Stimulated activated CD4-positive, alpha-beta T cell treated with anti-CD3 and anti-CD28 coated beads, TNF-alpha, amount 100 ng/mL, for 1 hour (primary cell): Measurements from ENCODE around the gene DPEP1.
"Not testable (repeated sequence)": the region's sequence is repeated elsewhere in the genome, so short reads cannot be mapped to it uniquely, and the experiment has no call there.

Source experiments
- DNase-seq, 3 donors: peaks; one replicate each; pipeline ENCODE4 v3.0.0-alpha.2; 2020; ENCODE audit warnings: low read depth in 3 of 3, low spot score in 1 of 3

DPEP1 gene

DNA sequence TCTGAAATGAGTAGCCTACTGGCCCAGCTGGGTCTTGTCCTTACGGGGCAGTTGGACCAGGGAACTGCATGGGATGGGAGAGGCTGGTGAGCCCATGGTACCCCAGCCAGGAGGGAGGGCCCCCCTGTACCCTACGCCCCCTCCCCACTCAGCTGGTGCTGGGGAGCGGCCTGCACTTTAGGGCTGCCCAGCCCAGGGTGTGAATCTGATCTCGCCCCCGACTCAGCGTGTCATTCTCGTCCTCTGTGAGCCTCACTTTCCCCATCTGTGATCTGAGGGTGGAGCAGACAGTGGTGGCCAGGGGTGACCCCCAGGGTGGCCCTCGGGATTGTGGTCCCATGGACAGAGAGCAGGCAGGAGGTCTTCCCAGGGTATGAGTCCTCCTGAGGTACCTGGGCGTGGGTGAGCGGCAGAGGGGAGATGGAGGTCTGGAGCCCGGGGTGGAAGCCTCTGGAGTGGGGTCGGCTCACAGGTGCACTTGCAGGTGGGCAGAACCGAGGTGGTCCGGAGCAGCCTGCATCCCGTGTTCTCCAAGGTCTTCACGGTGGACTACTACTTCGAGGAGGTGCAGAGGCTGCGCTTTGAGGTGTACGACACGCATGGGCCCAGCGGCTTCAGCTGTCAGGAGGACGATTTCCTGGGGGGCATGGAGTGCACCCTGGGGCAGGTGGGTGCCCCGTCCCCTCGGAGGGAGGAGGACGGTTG lies 36.2 kb upstream of the DPEP1 start:
- DNase-seq = no peak

DNA sequence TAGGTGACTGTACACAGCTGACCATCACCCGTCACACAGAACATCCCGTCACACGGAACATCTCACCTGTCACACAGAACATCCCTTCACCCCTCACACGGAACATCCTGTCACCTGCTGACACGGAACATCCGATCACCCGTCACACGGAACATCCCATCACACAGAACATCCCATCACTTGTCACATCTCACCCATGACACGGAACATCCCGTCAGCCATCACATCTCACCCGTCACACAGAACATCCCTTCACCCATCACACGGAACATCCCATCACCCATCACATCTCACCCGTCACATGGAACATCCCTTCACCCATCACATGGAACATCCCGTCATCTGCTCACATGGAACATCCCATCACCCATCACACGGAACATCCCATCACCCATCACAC lies 34.1 kb upstream of the DPEP1 start:
- DNase-seq = no peak

DNA sequence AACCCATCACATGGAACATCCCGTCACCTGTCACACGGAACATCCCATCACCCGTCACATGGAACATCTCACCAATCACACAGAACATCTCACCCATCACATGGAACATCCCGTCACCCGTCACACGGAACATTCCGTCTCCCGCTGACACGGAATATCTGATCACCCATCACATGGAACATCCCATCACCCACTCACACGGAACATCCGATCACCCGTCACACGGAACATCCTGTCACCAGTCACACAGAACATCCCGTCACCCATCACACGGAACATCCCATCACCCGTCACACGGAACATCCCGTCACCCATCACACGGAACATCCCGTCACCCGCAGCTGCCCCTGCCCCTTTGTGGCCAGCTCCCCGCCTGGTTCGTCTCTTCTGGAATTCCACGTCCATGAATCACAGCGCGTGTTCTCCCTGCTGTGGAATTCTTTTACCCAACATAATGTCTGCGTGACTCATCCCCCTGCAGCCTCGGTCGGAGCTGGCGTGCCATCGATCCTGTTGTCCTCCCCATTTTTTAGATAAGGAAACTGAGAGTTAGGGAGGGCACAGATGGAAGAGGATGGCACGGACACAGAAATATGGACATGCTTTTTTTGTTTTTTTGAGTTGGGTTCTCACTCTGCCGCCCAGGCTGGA lies 32.3 kb upstream of the DPEP1 start:
- DNase-seq = no peak

DNA sequence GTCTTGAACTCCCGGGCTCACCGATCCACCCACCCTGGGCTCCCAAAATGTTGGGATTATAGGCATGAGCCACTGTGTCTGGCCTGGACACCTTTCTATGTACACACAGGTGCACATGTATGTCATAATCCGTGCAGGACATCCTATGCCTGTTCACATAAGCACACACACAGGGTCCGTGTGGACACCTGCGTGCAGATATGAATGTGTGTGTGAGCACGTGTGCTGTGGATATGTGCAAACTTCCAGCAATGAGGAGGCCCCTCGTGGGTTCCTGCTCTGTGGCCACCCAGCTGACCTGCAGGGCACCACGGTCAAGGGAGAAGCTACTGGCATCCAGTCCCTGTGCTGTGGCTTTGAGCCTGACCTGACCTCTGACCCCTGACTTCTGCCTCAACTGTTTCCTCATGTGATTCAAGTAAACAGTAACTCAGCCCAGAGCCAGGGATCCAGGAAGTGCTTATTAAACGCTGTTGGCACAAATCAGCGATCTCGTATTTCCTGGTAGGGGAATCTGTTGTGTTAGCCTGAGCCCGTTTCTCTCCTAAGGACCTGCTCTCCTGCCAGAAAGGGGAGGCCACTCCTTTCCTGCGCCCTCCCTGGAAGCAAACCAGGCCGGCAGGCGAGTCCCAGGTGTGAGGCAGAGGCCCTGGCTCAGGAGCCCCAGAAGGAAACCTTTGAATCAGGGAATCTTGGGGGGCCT lies 31.4 kb upstream of the DPEP1 start:
- DNase-seq = no peak

DNA sequence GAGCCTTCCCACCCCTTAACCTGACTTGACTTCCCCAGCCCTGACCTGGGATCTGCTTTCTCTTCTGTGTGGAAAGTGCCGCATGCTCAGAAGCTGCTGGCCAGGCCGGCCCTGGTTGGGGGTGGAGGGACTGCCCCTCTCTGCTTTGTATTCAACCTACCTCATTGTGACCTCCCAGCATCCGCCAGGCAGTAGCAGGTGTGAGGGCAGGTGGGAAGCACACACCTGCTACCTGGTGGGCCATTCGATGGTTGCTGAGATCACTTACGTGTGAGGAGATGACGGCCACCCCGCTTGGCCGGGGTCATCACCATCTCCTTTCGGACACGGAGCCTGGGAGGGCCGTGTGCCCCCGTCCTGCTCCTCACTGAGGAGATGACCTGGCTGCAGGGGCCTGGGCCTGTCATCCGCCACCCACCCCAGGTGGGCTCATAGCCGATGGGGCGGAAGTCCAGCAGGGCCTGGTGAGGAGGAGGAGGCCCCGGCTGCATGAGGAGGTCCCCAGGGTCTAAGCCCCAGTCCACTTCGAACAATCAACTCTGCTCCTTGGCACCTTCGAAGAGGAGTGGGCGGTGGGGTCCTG lies 30.7 kb upstream of the DPEP1 start:
- DNase-seq = no peak

DNA sequence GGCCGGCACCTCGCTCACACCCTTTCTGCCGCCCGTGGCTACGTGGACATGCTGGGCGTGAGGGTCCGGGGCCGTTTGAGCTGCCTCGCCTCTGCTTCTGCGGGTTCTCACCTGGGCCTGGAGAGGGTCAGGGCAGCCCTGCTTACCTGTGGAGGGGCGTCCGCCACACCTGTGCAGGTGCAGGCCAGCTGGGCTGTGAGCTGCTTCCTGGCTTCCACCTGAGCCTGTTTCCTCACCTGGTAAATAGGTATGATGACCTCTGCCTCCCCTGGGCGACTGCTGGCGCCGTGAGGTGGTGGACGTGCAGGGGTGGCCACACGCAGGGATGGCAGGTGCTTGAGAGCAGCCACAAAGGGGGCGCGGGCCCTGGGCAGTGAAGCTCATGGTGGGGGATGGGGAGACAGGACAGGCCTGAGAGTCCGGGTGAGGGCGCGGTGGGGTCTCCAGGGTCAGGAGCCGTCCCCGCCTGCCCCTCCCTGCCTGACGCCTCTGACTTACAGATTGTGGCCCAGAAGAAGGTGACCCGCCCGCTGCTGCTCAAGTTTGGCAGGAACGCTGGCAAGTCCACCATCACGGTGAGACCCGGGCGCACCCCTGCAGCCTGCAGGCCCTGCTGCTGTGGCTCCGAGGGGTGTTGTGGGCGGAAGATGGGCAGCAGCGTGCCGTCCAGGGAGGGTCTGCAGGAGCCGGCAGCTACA lies 30.1 kb upstream of the DPEP1 start:
- no peak for DNase-seq

DNA sequence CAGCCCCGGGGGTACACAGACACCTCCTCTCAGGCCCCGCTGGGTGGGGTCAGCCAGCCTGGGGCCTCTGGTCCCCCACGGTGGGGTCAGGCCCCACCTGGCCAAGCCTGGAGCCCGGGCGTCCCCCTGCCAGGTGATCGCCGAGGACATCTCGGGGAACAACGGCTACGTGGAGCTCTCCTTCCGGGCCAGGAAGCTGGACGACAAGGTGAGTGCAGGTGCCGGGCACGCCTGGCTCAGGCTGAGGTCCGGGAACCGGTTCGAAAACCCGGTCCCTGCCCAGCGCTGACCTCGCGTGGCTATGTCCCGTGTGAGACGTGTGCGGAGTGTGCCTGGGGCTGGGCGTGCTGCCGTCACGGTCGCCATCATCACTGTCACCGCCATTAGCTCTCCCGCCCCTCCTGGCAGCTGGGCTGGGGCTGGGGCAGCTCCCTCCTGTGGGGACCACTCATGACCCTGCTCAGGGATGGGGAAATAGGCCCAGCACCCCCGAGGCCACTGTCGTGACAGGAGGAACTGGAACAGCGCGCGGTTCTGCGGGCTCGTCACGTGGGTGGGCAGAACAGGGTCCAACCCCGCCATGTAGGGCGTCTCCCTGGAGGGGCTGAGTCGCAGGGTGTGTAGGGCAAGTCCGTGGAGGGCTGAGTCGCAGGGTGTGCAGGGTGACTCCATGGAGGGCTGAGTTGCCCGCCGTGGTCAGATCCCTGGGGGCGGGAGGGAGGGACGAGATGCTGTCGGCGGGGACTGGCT lies 29.4 kb upstream of the DPEP1 start:
- no peak for DNase-seq

DNA sequence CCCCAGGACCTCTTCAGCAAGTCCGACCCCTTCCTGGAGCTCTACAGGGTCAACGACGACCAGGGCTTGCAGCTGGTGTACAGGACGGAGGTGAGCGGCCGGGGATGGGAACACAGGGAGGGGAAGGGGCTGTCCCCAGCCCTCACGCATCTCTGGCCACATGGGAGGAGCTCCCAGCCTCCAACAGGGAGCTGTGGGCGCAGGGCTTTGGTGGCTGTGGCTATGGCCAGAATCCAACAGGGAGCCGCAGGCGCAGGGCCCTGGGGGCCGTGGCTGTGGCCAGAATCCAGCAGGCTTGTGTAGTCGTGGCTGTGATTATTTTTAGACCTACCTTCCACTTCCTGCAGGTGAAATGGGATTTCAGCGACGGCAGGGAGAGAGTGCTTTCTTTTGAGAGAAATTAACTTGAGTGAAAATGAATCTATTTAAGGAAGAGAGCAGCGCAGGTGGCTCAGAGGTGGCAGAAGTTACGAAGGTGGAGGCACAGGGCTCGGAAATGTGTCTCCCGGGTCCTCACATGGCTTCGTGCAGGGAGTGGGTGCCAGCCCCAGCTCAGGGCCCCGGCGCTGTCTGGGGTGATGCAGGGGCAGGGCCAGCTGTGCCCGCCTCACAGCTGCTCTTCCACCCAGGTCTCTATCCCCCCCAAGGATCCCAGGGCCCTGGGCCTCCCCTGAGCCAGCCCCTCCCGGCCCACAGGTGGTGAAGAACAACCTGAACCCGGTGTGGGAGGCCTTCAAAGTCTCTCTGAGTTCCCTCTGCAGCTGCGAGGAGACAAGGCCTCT lies 28.5 kb upstream of the DPEP1 start:
- no peak for DNase-seq

DNA sequence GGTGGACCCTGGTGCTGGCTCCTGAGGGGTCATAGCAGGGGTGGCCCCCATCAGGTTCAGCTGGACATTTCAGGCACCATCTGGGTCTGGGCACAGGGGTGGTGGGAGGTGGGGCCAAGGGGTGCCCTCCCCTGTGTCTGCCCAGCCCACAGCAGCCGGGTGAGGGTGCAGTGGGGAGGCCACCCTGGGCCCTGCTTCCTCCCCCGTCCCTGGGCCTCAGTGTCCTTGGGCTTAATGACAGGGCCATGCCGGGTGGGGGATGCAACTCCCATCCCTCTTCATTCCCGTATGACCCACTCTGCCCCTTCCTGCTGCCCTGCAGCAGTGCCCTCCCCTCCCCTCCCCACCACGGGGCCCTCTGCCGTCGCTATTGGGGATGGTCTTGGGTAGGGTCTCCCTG lies 27.2 kb upstream of the DPEP1 start:
- DNase-seq = no peak

DNA sequence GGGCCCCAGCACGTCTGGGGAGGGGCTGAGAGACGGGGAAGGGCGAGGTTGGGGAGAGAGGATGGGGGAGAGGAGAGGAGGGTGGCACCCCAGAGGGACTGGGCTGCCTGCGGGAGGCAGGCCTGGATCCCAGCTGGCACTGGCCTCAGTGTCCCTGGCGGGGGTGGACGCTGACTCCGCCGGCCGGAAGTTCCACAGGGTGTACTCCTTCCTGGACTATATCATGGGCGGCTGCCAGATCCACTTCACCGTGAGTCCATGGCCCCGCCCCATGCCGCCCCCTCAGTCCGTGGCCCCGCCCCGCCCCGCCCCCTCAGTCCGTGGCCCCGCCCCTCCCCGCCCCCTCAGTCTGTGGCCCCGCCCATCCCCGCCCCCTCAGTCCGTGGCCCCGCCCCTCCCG lies 26.6 kb upstream of the DPEP1 start:
- no peak for DNase-seq

DNA sequence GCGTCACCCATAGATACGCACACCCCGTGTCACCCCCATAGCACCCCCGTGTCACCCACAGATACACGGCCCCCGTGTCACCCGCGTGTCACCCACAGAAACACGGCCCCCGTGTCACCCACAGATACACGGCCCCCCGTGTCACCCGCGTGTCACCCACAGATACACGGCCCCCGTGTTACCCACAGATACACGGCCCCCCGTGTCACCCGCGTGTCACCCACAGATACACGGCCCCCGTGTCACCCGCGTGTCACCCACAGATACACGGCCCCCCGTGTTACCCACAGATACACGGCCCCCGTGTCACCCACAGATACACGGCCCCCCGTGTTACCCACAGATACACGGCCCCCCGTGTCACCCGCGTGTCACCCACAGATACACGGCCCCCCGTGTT lies 25.8 kb upstream of the DPEP1 start:
- DNase-seq = not testable (repeated sequence)

DNA sequence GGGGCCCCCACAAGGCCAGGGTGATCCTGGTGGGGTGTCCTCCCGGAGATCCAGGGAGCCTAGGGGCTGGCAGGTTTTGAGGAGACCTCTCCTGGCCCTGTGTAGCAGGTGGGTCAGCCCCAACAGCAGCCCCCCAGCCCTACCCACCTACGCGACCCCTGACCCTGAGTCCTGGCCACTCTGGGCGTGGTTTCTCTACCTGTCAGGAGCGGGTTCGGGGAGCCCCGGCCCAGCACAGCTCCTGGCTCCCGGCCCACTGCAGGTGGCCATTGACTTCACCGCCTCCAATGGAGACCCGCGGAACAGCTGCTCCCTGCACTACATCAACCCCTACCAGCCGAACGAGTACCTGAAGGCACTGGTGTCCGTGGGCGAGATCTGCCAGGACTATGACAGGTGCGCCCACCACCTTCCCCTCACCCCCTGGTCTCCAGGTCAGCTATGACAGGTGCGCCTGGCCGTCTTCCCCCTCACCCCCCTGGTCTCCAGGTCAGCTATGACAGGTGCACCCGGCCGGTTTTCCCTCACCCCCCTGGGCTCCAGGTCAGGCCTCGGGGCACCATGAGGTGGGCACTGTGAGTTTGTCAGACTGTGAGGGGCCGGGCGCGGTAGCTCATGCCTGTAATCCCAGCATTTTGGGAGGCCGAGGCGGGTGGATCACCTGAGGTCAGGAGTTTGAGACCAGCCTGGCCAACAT lies 24.9 kb upstream of the DPEP1 start:
- DNase-seq = no peak

DNA sequence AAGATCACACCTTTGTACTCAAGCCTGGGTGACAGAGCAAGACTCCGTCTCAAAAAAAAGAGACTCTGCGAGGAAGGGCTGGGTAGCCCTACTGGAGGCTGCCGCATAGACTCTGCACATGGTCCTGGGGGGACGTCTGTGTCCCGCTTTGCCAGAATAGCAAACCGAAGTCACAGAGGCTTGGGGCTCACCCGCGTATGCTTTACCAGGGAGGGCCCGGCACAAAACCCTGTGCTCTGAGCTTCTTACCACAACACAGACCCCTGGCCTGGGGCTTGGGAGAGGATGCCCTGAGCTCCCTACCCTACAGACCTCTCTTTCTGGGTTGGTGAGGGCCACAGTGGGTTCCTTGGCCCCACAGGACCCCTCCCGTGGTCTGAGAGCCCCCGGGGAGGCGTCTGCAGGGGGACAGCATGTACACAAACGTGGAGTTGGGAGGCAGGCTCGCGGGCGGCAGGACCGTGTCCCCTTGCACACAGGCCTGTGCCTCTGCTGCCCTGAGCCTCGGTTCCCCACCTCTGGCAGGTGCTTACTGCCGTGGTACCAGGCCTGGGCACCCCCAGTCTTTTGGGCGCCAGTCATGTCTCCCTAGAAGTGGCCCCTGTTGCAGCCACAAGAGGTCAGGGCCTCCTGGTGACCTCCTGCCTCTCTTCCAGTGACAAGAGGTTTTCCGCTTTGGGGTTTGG lies 24.1 kb upstream of the DPEP1 start:
- DNase-seq = no peak

DNA sequence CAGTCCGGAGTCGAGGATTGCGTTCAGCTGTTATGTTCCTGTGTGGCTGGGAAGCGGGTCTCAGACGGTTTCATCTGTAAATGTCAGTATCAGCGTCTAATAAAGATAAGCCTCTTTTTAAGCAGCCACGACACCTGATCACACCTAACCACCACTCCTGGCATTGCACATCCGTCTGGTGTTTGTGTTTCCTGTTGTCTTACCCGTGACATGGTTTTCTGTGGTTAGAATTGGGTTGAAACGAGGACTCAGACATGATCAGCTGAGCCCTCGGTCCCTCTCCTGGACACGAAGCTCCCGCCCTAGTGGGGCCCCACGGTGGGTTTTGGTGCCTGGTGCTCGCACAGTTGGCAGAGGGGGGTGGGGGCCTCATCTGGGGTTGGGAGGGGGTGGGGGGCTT lies 19.6 kb upstream of the DPEP1 start:
- DNase-seq = peak in 1 of 3 donors; percentile 27

DNA sequence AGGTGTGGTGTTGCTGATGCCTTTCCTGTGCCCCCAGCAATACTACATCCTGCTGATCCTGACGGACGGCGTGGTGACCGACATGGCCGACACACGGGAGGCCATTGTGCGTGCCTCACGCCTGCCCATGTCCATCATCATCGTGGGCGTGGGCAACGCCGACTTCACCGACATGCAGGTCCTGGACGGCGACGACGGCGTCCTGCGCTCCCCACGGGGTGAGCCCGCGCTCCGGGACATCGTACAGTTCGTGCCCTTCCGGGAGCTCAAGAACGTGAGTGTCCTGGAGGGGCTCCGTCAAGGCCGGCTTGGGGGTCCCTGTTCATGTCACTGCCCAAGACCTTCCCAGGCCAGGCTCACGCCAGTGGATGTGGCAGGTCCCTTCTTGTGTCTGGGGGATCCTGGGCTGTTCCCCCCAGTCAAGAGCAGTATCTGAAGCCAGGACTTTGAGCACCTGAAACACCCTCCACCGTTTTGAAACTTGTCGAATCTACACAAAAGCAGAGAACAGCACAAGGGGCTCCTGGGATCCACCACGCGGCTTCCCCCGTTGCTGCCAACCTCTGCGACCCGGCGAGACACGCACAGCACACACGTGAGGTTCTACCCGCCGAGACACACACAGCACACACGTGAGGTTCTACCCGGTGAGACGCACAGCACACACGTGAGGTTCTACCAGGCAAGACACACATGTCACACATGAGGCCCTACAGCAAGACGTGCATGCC lies 17.9 kb upstream of the DPEP1 start:
- no peak for DNase-seq

DNA sequence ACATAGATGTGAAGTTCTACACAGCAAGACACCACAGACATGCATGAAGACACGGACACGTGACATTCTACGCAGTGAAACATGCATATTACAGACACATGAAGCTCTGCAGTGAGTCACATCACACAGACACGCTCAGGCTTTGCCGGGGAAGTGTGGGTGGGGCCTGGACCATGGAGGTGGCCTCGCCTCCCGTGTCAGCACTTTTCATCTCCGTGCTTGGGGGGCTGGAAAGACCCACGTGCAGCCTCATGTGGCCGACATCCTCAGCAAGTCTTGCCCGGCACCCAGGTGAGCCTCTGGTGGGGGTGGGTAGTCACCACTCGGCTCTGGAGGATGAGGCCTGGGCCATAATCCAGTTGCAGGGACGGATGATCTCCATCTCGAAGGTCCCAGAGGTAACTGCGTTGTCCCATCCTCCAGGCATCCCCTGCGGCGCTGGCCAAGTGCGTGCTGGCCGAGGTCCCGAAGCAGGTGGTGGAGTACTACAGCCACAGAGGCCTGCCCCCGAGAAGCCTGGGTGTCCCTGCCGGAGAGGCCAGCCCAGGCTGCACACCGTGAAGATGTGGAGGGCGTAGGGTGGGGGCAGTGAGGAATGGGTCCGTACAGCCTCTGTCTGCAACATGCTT lies 17.3 kb upstream of the DPEP1 start:
- no peak for DNase-seq

DNA sequence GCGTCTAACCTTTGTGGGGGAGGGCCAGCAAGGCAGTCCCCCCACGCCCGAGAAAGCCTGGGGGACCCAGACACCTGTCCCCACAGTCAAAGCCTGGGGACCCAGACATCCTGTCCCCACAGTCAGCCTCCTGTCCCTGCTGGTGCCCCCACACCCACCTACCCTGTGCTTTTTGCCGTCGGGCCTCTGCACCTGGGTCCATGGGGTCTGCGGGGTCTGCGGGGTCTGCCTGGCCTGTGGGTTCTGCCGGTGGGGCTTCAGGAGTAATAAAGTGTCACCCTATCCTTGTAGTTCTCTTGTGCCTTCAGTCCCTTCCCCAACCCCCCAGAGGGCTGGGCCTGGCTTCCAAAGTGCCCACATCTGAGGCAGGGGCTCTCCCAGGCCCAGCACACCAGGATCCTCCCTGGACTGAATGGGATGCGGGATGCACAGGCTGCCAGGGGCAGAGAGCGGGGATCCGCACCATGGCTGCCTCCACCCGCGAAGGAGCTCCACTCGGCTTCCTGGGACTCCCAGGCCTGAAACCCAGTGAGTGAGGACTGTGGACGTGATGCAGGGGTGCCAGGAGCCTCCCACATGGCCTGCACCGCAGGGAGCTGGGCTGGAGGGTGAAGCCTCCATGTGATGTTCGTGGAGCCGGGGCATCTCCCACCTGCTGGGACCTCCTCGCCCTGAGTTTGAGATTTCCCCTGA lies 16.3 kb upstream of the DPEP1 start:
- DNase-seq = no peak
